Stimulated activated CD8-positive, alpha-beta memory T cell treated with anti-CD3 and anti-CD28 coated beads, Interleukin-15, amount 100 ng/mL, for 48 hours (primary cell): ENCODE data around the gene KLHL34.

Experiments used
- DNase-seq, 2 donors: peaks; one replicate each; pipeline ENCODE4 v3.0.0-alpha.2; 2020; ENCODE audit warnings: low read depth in 2 of 2

The KLHL34 gene

DNA sequence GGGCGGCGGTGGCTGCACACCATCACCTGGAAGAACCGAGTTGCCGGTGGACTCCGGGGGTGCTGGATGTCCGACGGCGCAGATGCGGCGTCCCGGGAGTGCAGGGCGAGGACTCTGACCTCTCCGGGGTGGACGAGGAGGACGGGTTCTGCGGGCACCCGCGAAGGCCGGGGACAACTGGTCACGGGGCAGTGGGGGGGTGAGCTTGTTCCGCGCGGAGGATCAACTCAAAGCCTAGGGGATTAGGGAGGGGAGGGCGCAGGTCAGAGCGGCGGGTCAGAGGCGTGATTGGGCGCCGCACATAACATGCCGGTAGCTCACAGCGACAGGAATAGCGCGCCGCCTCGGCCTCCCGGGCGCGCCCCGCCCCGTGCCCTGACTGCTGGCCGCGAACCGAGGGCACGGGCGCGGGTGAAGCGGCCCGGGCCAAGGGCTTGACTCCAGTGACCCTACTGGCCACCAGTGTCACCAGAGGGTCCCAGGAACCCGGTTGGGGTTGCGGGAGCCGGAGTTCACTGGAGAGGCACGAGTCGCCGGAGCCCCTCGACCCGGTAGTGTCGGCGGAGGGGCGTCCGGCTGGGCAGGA, at the start of gene KLHL34:
Gene KLHL34, minus strand, starts transcription at position 179 of the 586 bp plus-strand sequence. CDS start 542 bp downstream, outside the sequence.
- DNase-seq, result no peak

GRCh38 chrX:21705225-21705624, 47.1 kb upstream of the KLHL34 start:
- no peak for DNase-seq

DNA sequence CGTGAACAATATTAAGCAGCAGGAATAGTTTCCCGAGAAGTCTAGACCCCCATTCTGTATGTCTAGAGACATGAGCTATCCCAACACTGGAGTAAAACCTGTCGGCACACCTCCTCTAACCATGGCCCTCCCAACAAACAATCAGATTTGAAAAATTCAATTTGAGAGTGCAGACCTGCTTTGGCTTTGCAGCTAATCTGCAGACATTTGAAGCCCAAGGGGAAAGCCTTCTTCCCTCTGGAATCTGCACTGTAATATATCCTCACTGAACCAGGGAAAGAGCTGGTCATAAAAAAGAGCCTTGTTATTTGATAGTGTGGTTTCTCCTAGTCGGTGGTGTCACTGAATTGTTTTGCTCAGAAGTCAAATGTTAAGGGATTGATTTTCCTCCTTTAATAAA, 44.6 kb upstream of the KLHL34 start:
- no peak for DNase-seq

- DNase-seq, result no peak
Observed at GRCh38 chrX:21700967-21701366, 42.8 kb upstream of the KLHL34 start.

DNA sequence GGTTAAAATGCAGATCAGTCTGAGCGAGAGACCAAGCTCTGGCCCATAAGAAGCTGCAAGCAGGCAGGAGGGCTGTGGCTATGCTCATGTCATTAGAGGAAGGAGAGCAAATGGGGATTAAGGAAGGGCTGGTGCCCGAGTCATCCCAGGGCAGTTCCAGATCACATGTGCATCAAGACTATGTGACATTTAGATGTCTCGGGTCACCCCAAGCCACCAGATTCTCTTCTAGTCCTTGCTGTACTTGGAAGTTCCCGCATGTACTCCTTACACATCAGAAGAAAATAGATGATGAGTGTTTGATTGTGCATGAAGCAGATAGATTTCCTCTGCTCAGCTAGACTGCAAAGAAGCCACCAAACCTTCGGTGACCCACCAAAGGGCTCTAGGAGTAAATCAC, 42.1 kb upstream of the KLHL34 start:
- no peak for DNase-seq

DNA sequence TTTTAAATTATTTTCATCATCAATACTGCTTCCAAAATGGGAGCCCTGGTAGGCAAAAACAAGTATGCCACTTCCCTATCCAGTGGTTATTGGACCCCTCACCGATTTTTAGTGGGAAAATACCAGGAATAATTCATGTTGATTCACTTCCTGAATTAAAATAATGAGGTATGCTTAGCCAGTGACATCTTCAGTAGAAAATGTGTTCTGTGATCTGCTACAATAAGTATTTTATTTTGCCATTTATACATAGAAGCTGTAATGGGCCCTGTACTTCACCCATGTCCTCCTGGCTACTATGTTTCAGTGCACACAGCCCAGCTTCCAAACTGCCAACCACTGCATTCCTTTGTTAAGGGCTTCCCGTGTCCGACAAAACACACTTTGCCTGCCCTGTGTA, 41.0 kb upstream of the KLHL34 start:
- DNase-seq, result no peak

GRCh38 chrX:21698272-21698671, 40.1 kb upstream of the KLHL34 start:
- no peak for DNase-seq

- DNase-seq, result no peak
Observed at GRCh38 chrX:21691512-21692018, 33.4 kb upstream of the KLHL34 start.

GRCh38 chrX:21683941-21684340, 25.8 kb upstream of the KLHL34 start:
- no peak for DNase-seq

DNA sequence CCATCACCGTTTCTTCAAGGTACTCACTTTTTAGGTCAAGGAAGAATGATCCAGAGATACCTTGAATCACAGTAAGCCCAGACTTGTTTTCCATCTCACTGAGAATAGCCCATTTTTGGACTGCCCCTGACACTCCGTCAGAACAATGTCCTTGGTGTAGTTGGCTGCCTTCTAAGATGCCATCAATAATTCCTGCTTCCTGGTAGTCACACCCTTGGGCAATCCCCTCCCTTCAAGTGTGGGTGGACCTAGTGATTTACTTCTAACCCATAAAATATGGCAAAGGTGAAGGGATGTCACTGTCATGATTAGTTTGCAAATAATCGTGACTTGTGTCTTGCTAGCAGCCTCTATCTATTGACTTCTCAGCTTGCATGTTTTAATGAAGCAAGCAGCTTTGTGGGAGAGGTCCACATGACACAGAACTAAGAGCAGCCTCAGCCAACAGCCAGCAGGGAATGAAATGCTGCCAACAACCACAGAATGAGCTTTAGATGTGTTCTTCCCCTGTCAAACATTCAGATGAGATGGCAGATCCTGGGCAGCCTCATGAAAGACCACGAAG, 20.0 kb upstream of the KLHL34 start:
- no peak for DNase-seq

DNA sequence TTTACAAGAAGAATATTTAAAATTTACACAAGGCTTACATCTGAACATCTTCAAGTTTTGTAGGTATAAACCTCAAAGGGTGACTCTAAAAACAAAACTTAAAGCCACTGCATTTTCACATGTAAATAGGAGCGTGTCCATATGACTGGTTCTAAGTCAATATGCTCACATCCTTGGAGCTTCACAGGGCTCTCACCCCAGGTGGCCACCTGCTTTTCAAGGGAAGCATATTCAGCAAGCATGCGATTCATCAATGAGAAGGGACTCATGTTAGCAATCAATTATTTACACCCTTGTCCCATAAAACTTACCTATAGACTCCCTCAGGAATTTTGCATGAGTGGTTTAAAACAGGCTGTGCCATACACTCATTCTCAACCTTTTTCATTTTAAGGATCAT, 17.8 kb upstream of the KLHL34 start:
- DNase-seq, result no peak

DNA sequence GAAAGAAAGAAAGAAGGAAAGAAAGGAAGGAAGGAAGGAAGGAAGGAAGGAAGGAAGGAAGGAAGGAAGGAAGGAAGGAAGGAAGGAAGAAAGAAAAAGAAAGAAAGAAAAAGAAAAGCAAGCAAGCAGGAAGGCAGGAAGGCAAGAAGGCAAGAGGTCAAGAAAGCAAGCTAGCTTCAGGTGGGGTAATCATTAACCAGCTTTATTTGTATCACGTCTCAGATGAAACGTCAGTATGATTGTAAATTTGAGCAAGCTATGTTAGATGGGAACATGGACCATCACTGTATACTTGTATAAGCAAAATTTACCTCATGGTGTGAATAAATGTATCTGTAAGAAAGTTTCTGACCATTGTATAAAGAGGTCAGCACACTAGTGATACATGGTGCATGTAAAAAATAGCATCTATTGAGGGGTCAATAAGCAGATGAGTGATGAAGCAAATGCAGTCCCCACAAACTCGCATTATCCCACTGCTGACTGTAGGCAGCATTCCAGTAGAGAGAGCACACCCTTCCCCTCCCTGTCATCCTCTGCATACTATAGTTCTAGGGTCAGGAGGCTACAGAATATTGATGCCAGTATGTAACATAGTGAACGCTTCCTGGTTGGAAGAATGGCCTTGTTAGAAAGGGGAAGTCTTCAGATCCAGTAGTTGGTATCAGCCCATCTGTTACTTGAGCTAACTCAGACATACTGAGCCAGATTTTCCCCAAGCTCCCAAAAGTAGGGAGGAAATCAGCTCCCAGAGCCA, 16.5 kb upstream of the KLHL34 start:
- no peak for DNase-seq

- no peak for DNase-seq
Observed at GRCh38 chrX:21666679-21667078, 8.5 kb upstream of the KLHL34 start.

DNA sequence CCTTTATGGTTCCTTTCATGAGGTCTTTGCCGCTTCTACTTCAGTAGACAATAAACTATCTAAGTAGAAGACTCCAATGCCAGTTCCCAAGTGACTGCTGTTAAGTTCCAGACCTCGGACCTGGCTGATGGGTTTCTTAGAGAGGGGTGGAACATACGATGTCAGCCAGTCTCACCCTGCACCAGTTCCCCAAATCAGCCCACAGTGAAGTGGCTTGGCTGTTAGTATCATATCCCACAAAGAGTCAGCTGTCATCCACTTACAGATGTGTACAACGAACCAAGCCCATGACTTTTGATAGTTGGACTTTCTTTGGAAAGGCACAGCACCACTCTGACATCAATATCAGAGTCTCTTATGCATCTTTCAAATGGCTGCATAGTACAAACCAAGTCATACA, 8.1 kb upstream of the KLHL34 start:
- no peak for DNase-seq

- DNase-seq, result no peak
Observed at GRCh38 chrX:21662761-21663160, 4.6 kb upstream of the KLHL34 start.

DNA sequence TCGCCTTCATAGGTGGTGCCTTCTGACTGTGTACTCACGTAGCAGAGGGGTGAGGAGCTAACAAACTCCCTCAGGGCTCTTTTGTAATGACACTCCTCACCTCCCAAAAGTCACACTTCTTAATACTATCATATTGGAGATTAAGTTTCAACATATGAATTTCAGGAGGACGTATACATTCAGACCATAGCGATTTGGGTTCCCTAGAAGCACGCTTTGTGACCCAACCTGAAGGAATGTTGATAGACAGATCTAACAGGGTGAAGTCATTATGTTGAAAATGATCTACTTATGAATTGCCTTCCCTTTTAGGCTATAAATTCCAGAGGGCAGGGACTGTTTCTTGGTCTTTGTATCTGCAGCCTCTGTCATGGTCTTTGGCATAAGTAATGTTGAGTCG, 3.2 kb upstream of the KLHL34 start:
- no peak for DNase-seq

DNA sequence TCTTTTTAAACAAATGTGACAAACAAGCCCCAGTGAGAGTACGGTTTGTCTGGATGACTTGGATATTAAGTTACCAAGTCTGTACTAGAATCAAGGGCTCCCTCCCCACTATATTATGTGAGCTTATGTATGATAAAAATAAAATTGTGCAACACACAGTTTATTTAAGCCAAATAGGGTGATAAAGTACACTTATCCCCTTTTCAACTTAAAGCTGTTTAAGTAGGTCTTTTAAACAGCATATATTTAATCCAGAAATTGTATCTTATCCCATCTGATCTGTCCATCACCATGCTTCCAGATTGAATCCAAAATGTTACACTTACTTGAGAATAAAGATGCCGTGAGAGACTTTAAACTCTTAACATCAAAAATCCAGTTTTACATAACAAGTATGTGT, 2.0 kb upstream of the KLHL34 start:
- no peak for DNase-seq

DNA sequence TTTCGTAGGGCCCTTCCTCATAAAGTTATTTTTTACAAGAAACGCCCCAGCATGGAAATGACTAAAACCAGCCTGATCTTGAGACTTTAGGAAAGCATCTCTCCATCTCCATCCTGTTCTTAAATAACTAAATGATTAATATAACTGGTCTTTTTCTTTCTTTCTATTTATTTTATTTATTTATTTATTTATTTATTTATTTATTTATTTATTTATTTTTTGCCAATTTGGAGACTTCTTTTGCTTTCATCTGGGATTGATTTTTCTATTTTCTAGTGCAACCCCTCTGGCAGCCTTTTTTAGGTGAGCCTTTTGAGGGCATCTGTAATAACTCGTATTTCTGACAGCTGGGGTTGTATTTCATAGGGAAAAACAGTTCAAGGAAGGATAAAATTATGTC, 1.2 kb upstream of the KLHL34 start:
- no peak for DNase-seq

DNA sequence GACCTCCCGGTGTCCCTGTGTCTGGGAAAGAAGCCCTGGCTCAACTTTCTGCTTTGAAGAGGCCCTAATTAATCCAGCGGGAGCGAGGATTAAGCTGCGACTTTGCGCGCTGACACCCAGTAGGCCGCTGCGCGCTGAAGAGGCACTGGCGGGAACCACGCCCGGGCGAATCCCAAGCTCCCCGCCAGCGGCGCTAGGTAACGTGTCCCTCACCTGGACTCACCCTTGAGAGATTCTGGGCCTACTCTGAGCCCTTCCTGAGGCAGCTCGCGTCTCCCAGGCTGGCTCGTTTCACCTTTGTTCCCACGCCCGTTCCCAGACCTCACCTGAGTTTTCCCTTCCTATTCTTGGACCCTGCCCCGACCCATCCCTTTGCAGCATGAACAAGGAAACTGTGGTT, 616 bp upstream of the KLHL34 start:
- no peak for DNase-seq

GRCh38 chrX:21657318-21658151, 595 bp downstream of the KLHL34 start:
- DNase-seq, result no peak

- DNase-seq, result no peak
Observed at GRCh38 chrX:21656587-21657317, 1.4 kb downstream of the KLHL34 start.
